ENCODE data around the gene DMRT2. TPM values are rescaled to one million over a fixed set of nuclear protein-coding genes. Genes with fewer than 3 reads are reported as not detected.

DMRT2 gene
- total and polyA plus RNA-seq, 2 experiments from 2014 or later: not detected

- TF ChIP-seq CTCF (IDR thresholded peaks at IDR 0.05; ENCODE audit: poor library complexity) (no peak), EZH2phosphoT487 (IDR thresholded peaks at IDR 0.05; ENCODE audit: low read depth, severe bottlenecking, unreplicated experiment) (no peak), EZH2 (IDR thresholded peaks at IDR 0.05; ENCODE audit: borderline replicate concordance) (no peak)
- no peak for DNase-seq (ENCODE audit: low spot score)
- 57% methylated on average over 9 of the region's 9 CpGs for WGBS (ENCODE audit: low lambda C conversion rate, missing lambda C conversion rate)
- Histone ChIP-seq H3K36me3 (replicated peaks; ENCODE audit: insufficient read depth, low read depth) (no peaks in the 10 kb centered on the region), H3K79me2 (no peaks in the 10 kb centered on the region), H3K27me3 (no peaks in the 10 kb centered on the region), H4K20me1 (ENCODE audit: insufficient read depth, poor library complexity, severe bottlenecking) (no peaks in the 10 kb centered on the region), H3K9me2 (replicated peaks; ENCODE audit: insufficient read depth) (no peaks in the 10 kb centered on the region), H3K27ac (no peak overlapping the region), H3K9me3 (ENCODE audit: low read depth) (no peaks in the 10 kb centered on the region), H3K4me3 (no peak overlapping the region), H3K4me2 (no peak overlapping the region), H2AFZ (no peak overlapping the region), H3K4me1 (ENCODE audit: insufficient read depth) (no peaks in the 10 kb centered on the region)
These were observed 46.2 kb downstream of the DMRT2 start for GRCh38 chr9:1096155-1096964.

- Histone ChIP-seq H3K27ac (no peak overlapping the region), H3K4me1 (ENCODE audit: insufficient read depth) (no peaks in the 10 kb centered on the region), H3K79me2 (no peaks in the 10 kb centered on the region), H3K4me3 (no peak overlapping the region), H3K27me3 (no peaks in the 10 kb centered on the region), H4K20me1 (ENCODE audit: insufficient read depth, poor library complexity, severe bottlenecking) (no peaks in the 10 kb centered on the region), H3K4me2 (no peak overlapping the region), H3K9me2 (replicated peaks; ENCODE audit: insufficient read depth) (no peaks in the 10 kb centered on the region), H2AFZ (no peak overlapping the region), H3K9me3 (ENCODE audit: low read depth) (no peaks in the 10 kb centered on the region), H3K36me3 (replicated peaks; ENCODE audit: insufficient read depth, low read depth) (no peaks in the 10 kb centered on the region)
- no peak for DNase-seq (ENCODE audit: low spot score)
- TF ChIP-seq EZH2 (IDR thresholded peaks at IDR 0.05; ENCODE audit: borderline replicate concordance) (no peak), EZH2phosphoT487 (IDR thresholded peaks at IDR 0.05; ENCODE audit: low read depth, severe bottlenecking, unreplicated experiment) (no peak), CTCF (IDR thresholded peaks at IDR 0.05; ENCODE audit: poor library complexity) (no peak)
These were observed 48.4 kb downstream of the DMRT2 start for GRCh38 chr9:1098551-1098950.

- Histone ChIP-seq H3K4me2 (no peak overlapping the region), H3K4me3 (no peak overlapping the region), H3K9me3 (ENCODE audit: low read depth) (no peaks in the 10 kb centered on the region), H3K36me3 (replicated peaks; ENCODE audit: insufficient read depth, low read depth) (no peaks in the 10 kb centered on the region), H3K27me3 (no peaks in the 10 kb centered on the region), H3K9me2 (replicated peaks; ENCODE audit: insufficient read depth) (no peaks in the 10 kb centered on the region), H3K4me1 (ENCODE audit: insufficient read depth) (no peaks in the 10 kb centered on the region), H2AFZ (no peak overlapping the region), H3K79me2 (no peaks in the 10 kb centered on the region), H4K20me1 (ENCODE audit: insufficient read depth, poor library complexity, severe bottlenecking) (no peaks in the 10 kb centered on the region), H3K27ac (no peak overlapping the region)
- 17% methylated on average over 2 of the region's 2 CpGs for WGBS (ENCODE audit: low lambda C conversion rate, missing lambda C conversion rate)
- TF ChIP-seq EZH2 (IDR thresholded peaks at IDR 0.05; ENCODE audit: borderline replicate concordance) (no peak), CTCF (IDR thresholded peaks at IDR 0.05; ENCODE audit: poor library complexity) (no peak), EZH2phosphoT487 (IDR thresholded peaks at IDR 0.05; ENCODE audit: low read depth, severe bottlenecking, unreplicated experiment) (no peak)
- DNase-seq (ENCODE audit: low spot score): no peak
These were observed 50.0 kb downstream of the DMRT2 start for GRCh38 chr9:1100201-1100600.
